Iris pigment epithelial cell (primary cell): ENCODE data around the gene ERC2.
"Not testable (repeated sequence)": the region's sequence is repeated elsewhere in the genome, so short reads cannot be mapped to it uniquely, and the experiment has no call there.

Source experiments
- DNase-seq: peaks from one replicate; pipeline ENCODE4 v3.0.0-alpha.2; 2011; ENCODE audit warnings: low read depth

ERC2 gene

DNA sequence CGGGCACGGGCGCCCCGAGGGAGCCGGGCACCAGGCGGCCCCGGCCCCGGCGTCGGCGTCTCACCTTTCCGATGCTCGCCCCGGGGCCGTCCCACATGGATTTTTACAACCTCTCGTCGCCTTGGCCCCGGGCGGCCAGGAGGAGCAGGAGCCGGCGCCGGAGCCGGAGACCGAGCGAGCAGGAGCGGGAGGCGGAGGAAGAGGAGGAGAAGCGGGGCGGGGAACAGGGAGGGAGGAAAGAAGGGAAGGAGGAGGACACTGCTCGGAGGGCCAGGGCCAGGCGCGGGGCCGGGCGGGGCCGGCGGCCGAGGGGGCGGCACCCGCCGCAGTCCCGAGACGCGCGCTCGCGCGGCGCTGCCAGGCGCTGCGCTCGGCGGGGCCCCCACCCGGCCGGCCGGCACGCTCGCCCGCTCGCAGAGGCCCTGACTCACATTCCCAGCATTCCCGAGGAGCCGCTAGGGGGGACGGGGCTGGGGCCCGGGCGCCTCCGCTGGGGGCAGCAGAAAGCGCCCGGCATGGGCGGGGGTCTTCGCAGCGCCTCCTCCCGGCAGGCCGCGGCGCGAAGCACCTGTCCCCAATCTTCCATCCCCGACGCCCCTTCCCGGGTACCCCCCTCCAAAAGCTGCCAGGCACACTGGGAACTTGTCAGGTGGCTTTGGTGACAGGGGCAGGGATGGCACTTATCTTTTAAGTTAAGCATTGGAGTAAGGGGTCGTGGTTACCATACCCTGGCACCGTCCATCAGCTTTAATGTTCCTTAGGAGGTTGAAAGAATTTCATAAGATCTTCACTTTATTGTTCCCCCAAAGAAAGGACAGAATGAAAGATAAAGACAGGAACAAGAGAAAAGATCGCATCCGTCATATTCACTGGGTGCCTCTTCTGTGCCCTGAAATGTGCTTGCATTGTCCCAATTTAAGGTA is at the start of gene ERC2:
Gene ERC2, minus strand, starts transcription at position 284 of the 923 bp plus-strand sequence.
- peak; percentile 23 for DNase-seq

DNA sequence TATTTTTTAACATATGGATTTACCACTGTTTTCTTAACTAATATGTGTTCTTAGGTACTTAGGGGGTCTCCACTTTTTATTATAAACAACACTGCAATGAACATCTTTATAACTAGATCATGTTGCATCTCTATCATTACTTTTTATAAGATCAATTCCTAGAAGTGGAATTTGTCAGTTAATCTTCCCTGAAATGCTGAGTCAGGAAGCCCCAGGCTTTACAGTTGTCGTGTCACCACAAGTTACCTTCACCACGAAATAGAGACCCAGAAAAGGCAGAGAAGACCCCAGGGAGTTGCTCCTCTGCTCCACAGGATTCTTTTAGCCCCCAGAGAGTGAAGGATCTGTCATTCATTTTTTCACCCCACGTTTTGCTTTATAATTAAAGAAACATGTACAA is 34.5 kb upstream of the ERC2 start:
- no peak for DNase-seq

DNA sequence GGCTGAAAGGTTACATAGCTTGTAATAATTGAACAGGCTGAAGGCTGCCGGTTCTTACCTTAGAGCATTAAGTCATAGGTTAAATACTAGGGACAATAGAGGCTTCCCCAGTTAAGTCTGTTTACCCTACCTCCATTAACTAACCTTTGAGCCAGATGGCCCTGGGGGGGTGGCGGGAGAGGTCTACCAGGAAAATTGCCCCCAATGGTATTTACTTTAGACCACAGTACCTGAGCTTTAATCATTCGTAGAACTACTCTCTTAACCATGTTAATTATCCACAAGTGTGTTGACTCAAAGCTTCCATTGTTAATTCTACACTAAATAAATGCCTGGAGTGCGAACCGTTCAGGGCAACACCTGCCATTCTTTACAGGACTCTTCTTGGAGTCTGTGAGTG is 28.1 kb upstream of the ERC2 start:
- not testable (repeated sequence) for DNase-seq

DNA sequence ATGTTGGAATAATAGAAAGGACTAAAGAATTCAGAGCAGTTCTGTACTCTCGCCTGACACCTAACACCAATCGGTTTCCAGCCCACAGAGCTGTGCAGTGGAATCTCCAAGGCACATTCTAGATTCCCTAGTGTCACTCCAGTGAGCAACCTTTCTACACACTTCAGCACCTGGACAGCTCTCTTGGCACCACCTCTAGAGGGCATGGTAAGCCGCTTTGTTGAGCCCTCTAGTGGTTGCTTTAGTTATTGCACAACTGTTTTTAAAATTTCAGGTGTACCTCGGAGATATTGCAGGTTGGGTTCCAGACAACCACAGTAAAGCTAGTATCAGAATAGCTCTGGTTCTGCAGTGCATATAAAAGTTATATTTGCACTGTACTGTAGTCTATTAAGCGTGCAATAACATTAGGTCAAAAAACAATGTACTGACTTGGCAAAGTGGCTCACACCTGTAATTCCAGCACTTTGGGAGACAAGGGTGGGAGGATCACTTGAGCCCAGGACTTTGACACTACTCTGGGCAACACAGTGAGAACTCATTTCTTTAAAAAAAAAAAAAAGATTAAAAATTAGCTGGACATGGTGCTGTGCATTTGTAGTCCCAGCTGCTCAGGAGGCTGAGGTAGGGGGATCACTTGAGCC is 26.5 kb upstream of the ERC2 start:
- DNase-seq, result peak; percentile 77

DNA sequence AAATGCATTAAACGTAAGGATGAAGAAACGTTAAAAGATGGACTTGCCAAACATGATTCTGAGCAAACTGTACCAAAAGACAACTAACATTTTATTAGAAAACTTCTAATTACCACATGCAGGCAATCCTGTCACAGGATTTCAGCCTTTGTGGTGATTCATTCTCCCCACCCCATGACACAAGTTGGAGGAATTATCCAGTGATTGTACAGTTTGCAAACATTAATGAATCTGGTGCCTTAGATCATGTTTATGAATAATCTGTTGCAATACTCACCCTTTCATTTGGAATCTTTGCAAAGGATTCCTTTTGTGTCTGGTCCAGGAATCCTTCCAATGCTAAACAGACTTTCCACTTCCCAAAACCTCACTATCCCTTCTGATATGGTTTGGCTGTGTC is 23.3 kb upstream of the ERC2 start:
- peak; percentile 5 for DNase-seq

DNA sequence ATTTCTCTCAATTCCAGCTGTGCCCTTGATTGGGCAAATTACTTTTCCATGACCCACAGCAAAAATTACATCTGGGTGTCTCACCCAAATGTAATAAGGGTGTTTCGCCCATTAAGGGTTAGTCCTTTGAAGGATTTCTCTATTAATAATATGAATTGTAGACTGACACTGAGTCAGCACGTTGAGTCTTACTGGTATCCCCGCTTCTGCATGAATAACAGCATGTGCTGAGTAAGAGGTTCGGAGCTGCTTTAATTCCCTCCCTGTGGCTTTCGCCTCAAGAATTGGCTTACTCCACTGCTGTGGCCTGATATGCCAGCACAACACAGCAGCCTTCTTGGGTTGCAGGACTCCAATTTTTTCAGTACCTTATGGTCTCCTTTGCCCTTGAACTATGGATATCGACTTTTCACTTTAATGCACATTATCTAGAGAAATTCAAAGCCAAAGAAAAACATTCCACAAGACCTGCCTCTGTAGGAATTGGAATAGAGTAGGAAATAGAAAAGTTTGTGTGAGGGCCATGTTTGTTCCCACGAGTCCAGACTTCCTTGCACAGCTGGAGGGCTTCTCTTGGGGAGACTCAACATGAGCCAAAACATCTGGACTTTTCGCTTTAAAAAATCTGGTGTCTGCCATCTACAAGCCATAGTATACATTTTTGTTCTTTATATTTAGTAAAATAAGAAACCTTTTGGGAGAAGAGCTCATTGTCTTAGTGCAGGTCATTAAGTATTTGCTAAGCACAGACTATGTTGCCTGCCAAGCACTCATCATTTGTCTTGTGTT is 20.7 kb upstream of the ERC2 start:
- peak; percentile 2 for DNase-seq

DNA sequence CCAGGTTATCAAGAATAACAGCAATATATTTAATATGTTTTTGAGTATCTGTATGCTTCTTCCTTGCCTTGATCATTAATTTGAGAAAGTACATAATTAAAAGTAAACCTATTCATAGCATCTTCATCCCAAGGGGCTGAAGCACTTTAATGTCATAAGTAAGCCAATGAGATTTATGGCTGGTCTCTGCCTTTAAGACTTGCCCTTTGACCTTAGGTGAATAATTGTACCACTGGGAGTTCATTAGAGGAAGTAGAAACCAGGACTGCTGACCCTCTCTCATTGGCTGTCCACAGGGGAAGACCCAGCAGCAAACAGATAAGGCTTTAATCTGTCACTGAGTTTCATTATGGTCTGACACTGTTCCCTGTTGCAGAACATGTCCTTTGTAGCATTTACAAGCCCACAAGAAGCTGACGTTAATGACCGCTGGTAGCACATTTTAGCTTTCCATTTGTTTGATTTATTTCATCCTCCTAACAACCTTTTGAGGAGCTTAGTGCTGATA is 16.3 kb upstream of the ERC2 start:
- DNase-seq, result no peak

DNA sequence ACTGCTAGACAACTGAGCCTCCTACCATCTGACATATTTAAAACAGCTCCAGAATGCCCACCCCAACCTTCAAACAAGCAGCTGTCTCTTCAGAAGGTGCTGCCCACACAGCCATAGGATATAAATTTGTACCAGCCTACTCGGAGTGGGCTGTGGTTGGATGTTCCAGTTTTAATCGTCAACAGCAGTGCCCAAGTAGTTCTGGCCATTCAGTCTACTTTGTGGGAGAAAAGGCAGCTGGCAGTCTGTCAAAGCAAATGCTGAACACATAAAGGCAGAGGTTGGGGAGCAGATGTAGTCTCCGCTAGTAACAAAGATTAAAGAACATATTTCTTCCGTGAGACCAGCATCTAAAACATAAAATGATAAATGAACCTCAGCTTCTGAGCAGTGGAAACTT is 15.9 kb upstream of the ERC2 start:
- no peak for DNase-seq

DNA sequence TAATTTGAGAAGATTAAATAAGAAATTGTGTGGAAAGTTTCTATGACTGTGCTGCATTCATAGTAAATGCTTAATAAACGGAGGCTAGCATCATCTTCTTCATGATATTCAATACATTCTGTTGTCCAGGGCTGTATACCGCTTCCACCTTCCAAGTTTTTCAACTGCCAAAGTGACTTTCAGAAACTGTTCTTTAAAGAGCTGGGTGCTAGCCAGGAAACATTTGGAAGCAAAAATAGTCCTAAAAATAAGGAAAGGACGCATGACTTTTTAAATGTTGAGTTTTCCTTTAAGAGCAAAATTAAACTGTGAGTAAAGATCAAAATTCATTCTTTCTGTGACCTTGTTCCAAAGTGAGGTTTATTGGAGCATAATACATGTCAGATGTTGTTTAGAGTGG is 9.4 kb upstream of the ERC2 start:
- no peak for DNase-seq

DNA sequence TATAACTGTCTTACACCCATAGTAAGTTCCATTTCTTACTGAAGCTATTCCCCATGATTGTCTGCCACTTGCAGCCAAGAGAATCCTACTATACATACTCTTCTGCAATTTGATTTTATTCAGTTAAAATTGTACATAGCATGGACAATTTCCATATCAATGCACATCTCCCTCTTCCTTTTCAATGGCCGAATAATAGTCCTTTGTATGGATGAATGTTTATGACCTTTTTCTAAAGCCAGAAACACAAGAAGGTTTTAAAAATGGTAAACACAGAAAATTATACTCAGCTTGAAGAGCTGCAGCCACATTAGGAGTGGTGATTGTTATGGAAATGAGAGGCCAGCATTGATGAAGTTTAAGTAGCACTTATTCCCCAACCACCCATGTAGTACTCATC is 8.5 kb upstream of the ERC2 start:
- DNase-seq, result no peak

DNA sequence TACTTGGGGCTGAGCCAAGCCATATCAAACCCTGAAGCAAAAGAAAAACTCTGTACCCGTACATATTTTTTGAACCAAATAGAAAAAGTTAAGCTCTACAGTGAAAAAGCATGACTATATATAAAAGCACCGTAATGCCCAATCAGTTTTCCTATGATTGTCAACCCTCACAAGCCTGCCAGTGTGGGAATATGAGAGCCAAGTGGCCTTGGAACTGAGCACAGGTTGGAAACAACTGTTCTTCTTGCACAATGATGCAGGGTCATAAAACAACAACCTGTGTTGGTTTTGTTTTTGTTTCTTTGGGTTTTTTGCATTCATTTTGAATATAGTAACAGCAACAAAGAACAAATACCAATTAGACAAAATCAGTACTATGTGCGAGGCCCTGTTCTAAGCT is 3.5 kb upstream of the ERC2 start:
- DNase-seq, result no peak

DNA sequence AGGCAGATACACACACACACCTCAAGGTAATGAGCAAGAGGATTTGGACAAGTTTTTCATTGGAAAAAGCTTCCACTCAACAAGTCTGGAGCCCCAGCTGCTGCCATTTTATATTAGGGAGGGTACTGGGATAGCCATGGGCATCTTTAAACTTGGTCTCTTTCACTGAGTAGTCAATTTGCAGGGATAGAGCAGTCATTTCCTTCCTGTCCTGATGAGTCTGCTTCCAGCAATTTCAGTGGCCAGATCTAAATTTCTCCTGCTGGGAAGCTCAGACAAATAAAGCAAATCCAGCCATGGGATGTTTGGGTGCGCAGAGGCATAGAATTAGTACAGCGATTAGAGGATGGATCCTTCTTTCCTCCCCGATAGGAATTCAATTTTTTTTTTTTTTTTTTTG is 874 bp upstream of the ERC2 start:
- peak; percentile 7 for DNase-seq

DNA sequence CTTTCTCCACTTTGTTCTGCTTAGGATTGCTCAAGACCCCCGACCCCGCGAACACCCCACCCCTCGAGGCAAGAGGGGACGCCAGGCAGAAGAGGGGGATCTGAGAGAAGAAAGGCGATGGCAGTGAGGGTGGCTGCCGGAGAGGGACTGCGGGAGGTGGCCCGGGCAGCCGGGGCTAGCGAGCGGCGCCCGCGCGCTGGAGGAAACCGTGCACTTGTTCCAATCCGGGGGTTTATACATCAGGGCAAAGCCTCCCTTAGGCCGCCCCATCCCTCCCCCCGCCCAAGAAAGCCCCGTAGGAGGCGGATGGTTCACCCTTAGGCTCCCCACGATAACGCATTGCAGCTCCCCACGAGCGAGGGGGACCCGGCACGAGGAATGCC is 475 bp downstream of the ERC2 start:
- DNase-seq, result no peak

DNA sequence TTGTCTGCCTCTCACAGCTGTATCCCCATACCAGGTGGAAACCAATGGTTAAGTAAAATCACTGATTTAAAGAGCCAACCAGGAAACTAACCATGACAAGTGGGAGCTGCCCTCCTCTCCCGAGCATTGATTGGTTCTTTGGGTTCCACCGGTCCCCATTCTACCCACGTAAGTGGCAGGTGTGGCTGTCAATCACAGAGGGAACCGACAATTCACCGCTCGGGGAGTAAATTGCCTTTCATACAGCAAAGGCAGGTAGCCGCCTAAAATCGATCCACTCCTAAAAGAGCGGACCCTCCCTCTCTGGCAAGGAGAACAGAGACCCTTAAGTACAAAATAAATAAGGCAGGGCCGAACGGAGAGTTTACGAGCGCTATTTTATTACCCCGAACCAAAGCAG is 1.2 kb downstream of the ERC2 start:
- peak; percentile 90 for DNase-seq

DNA sequence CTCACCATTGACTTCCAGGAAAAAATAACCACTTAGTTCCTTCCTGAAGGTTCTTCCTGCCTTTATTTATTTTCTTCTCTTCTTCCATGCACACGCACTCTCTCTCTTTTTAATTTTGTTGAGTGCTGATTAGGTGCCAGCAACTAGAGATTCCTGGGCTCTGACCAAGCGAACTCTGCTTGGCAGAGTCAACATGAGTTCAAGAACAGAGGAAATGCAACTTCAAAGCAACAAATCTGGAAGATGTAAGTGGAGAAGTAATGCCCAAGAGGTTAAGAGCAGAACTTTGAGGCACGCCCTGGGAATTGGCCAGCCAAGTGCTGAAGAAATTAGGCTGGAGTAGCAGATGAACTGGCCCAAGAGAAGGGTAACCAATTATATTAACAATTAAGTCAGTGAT is 8.5 kb downstream of the ERC2 start:
- no peak for DNase-seq

DNA sequence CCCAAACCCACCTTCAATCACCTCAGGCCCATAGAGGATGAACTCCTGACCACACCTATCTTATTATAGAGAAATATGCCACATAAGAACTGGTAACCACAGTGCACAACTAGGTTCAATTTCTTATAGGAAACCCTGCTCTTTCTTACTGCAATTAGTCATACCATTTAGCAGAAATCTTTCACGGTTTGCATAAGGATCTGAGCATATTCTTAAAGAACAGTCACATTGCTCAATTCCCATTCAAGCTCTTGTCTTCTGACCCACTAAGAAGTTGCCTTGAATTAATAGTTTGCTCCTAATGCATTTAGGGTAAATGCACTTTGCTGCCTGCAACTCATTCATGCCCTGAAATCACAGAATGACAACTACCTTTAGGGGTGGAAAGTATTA is 9.2 kb downstream of the ERC2 start:
- DNase-seq, result no peak

DNA sequence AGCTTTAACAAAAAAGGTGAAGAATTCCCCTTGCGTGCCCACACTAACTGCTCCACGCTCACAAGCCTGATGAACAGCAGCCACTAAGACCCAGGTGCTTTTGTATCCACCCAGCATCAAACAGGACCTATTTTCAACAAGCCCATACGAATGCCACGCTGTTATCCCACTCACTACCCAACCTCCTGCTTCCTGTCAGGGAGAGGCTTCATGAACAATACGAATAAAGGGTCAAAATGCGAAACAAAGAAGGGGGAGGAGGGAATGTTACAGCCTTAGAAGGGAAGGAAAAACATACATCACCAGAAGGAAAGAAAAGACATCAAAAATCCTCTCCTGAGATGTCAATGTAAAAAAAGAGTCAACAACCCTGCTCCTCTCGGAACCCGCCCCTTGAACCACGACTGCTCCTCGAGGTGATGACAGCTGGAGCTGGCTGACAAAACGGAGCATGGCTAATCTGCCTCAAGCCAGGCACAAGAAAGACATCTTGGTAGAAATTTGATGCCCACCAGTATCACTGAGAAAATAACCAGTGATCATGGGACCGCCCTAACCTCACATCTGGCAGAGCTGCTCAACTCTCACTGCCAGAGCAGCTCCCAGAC is 9.7 kb downstream of the ERC2 start:
- no peak for DNase-seq

DNA sequence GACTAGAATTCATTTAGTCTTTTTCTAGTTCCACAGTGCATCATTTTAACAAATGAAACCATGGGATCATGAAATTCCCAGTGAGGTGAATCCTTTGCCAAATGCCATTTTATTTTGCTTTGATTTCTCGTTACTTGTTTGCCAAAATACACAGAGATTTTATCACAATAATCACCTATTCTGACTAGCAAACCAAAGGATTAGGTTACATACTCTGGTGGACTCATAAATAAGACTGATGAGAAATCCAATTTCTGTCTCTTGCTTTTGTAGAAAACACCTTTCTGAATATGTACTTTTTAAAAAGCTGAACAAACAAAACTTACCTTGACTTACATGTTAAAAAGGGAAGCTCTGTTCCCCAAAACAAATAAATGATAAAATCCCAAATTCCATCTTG is 12.2 kb downstream of the ERC2 start:
- DNase-seq, result no peak

DNA sequence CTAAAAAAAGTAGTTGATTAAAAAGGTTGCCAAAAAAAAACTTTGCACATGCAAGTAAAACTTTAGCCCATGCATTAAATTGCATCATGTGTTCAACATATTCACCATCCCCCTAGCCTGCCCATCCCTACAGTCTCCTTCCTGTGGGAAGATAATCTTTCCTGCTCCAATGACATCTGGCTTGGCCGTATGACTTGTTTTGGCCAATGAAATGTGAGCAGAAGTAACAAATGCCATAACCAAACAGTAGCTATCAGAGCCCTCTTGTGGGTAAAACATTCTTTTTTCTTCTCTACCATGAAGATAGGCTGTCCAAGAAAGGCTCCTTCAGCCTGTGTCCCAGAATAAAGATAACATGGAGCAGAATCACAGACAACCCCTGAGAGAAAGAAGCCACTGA is 15.3 kb downstream of the ERC2 start:
- no peak for DNase-seq

DNA sequence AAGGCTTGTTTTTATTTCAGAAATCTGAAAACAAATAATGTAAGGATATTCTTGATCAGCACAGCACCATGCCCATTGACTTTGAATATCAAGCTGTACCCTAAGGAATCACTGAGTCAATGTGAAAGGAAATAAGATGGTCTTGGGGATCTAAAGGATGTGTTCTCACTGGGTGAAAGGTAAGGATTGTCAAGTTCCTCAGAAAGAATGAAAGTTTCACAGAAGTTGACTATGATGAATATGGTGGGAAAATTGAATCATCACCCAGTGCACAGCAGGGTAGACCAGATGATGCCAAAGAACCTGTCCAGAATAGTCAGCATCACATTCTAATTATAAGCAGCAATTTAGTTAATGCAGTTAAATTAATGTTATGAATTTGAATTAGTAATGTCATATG is 16.2 kb downstream of the ERC2 start:
- DNase-seq, result no peak

DNA sequence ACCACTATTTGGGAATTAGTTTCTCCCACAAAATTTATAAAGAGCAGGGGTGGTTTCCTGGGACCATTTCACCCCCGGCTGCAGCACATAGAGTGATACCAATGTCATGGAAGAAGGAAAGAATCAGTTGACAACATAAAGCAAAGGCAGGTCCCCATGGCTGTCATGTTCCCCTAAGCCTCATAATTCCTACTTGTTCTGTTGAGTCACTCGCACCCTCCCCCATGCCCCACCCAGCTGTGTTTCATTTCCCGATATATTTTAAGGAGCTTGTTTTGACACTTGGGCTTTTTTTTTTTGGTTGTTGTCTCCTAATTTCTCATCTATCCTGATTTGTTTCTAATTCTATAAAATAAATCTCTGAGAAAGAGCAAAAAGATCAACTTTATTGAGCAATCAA is 24.9 kb downstream of the ERC2 start:
- no peak for DNase-seq

DNA sequence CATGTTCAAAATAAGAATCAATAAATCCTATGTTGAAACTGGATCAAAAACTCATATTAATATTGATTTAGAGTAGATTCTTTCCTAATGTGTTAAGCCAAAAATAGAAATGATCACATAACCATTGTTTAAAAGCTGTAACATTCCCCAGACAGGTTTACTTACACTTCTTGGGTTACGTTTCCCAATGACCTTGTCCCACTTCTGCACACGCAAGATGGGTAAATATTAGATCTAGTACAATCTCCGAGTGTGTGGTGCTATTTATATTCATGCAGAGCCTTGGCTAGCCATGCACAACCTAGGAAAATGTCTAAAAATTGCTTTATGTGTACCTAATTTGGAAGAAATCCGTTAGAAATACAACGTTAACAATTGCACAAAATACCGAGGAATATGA is 39.6 kb downstream of the ERC2 start:
- DNase-seq, result no peak
